ES-I3 (cell line): ENCODE data around the gene R3HDM2.
"Not testable (repeated sequence)": the region's sequence is repeated elsewhere in the genome, so short reads cannot be mapped to it uniquely, and the experiment has no call there.

ENCODE experiments used
- H3K36me3 ChIP-seq: 2 replicates; pipeline ENCODE4 v1.6.1; 2013; ENCODE audit warnings: mild to moderate bottlenecking, low read length, control low read depth, moderate library complexity; ENCODE audit not compliant: insufficient read depth
- H3K4me1 ChIP-seq: 2 replicates; pipeline ENCODE4 v1.6.1; 2013; ENCODE audit warnings: mild to moderate bottlenecking, control low read depth, low read length; ENCODE audit not compliant: insufficient read depth
- H3K9ac ChIP-seq: 2 replicates; pipeline ENCODE4 v1.6.1; 2013; ENCODE audit warnings: low read depth, mild to moderate bottlenecking, low read length, moderate library complexity
- H3K9me3 ChIP-seq: 2 replicates; pipeline ENCODE4 v1.6.1; 2013; ENCODE audit warnings: mild to moderate bottlenecking, low read length, moderate library complexity; ENCODE audit not compliant: control insufficient read depth, insufficient read depth

R3HDM2 gene

DNA sequence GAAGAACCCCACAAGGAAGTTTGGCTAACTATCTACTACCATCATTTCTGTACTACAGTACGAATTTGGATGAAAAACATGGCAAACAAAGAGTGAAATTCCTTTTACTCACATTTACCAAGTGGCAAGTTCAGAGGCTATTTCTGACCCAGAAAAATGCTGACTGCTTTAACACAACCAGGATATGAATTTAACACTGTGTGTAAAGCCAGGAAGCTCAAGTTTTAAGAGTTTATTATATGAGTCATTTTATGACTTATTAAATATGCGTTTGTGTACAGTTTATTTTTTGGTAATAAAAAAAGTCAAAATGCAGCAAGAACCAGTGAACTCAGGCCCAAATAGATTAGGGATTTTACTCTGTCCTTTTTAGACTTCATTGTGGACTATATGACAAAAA is 121.4 kb downstream of the R3HDM2 start:
- Histone ChIP-seq H3K9me3 (no peaks in the 10 kb centered on the region), H3K4me1 (no peaks in the 10 kb centered on the region), H3K36me3 (no peaks in the 10 kb centered on the region), H3K9ac (no peak overlapping the region)

- H3K4me1 ChIP-seq: no peaks in the 10 kb centered on the region; the same call in 1 of the 2 replicates
- H3K9ac ChIP-seq: no peak overlapping the region
- H3K36me3 ChIP-seq: no peaks in the 10 kb centered on the region; the same call in 1 of the 2 replicates
- no peaks in the 10 kb centered on the region for H3K9me3 ChIP-seq
Measured at GRCh38 chr12:57300961-57301584, 129.8 kb downstream of the R3HDM2 start.

DNA sequence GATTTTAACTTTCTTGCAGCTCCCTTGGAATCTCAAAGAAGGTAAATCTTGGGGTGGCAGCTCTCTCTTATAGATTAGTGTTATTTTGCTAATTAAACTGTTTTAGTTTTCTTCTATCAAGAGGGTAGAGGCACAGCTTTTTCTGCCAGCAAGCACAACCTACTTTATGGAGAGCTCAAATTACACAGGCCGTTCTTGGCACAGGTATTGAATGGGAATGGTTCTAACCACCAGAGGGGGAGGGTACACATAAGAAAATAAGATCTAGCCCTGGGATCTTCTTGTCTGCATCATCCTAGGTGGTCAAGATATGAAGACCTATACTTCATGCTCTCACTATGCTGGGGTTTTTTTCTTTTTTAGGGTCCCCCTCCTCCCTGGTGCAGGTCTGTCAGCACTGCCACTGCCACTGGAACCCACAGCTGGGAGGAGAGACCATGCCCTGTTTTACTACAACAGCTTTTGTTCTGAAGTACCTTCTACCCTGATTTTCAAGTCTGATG is 131.3 kb downstream of the R3HDM2 start:
- Histone ChIP-seq H3K9ac (no peak overlapping the region), H3K36me3 (no peaks in the 10 kb centered on the region; the same call in none of the 2 replicates), H3K9me3 (no peaks in the 10 kb centered on the region), H3K4me1 (no peaks in the 10 kb centered on the region; the same call in 1 of the 2 replicates)

GRCh38 chr12:57296291-57296690 is 134.6 kb downstream of the R3HDM2 start:
- Histone ChIP-seq H3K9ac (no peak overlapping the region), H3K36me3 (no peaks in the 10 kb centered on the region; the same call in none of the 2 replicates), H3K4me1 (no peaks in the 10 kb centered on the region; the same call in 1 of the 2 replicates), H3K9me3 (no peaks in the 10 kb centered on the region)

DNA sequence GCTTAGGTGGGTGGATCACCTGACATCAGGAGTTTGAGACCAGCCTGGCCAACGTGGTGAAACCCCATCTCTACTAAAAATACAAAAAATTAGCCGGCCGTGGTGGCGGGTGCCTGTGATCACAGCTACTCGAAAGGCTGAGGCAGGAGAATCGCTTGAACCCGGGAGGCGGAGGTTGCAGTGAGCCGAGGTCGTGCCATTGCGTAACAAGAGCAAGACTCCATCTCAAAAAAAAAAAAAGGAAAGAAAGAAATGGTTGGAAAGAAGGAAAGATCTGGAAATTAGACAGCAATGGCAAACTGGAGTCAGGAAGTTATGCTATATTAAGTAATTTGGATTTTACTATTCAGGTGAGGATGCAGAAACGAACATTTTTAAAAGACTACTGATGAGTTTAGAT is 148.8 kb downstream of the R3HDM2 start:
- H3K4me1 ChIP-seq, H3K36me3 ChIP-seq, H3K9ac ChIP-seq, H3K9me3 ChIP-seq: not testable (repeated sequence)

DNA sequence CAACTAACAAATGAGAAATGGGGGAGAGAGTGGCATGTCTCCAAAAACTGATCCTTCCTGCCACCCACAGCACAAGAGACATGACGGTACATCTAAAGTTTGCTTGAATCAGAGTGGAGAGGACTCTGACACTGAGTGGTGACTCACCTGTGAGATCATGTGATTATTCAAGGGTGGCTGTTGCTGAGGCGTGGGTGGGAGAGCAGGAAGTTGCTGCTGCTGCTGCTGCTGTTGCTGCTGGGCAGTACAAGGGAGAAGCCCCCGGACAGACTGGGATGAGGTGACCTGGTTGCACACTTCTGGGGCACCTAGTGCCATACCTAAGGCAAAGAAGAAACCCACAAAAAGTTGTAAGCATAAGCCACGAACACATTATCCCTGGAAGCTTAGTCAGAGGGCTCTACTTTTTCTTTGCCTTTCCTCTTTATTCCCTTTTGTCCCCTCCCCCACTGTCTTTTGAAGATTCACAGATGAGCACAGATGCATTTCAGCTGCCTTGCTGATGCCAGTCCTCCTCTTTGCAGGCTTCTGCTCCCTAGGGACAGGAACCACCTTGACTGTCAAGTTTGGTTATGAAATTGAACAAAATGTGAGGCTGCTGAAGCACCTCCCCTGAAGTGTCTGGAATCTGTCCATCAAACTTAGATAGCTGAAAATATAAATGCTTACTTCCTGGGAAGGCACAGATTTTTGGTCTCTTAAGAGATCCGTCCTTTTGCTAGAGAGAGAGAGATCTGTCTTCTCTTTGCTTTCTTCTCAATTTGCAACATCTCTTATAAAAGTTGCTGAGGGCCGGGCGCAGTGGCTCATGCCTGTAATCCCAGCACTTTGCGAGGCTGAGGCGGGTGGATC is 150.4 kb downstream of the R3HDM2 start:
- H3K4me1 ChIP-seq: peaks cover 10% of the 10 kb centered on the region; the same call in 1 of the 2 replicates
- H3K36me3 ChIP-seq: no peaks in the 10 kb centered on the region
- H3K9ac ChIP-seq: no peak overlapping the region
- no peaks in the 10 kb centered on the region for H3K9me3 ChIP-seq

- Histone ChIP-seq H3K9me3 (no peaks in the 10 kb centered on the region), H3K9ac (no peak overlapping the region), H3K36me3 (no peaks in the 10 kb centered on the region), H3K4me1 (peaks cover 10% of the 10 kb centered on the region; the same call in 1 of the 2 replicates)
Measured at GRCh38 chr12:57278465-57279381, 152.1 kb downstream of the R3HDM2 start.

GRCh38 chr12:57276935-57277563 is 153.8 kb downstream of the R3HDM2 start:
- peaks cover 10% of the 10 kb centered on the region; the same call in 1 of the 2 replicates for H3K4me1 ChIP-seq
- H3K9ac ChIP-seq: no peak overlapping the region
- H3K36me3 ChIP-seq: no peaks in the 10 kb centered on the region; the same call in 1 of the 2 replicates
- H3K9me3 ChIP-seq: no peaks in the 10 kb centered on the region

- H3K4me1 ChIP-seq, H3K9me3 ChIP-seq, H3K36me3 ChIP-seq, H3K9ac ChIP-seq: not testable (repeated sequence)
Measured at GRCh38 chr12:57276233-57276632, 154.6 kb downstream of the R3HDM2 start.

DNA sequence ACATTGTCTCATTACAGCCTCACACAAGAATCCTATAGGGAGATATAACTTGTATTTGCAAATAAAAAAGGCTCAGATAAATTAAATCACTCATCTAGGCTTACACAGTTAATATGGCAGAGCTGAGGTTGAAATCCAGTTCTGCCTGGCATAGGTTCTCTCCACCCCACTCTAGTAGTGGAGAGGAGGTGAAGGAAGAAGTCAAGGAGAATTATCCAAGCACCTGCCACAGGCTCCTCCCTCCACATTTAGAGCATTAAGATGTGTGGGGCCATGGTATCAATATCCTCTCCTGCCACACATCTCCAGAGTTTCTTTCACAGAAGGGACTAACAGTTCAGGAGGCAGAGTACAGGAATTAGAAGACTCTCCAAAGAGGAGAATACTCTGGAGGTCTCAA is 157.3 kb downstream of the R3HDM2 start:
- H3K9ac ChIP-seq: no peak overlapping the region
- H3K9me3 ChIP-seq: no peaks in the 10 kb centered on the region
- no peaks in the 10 kb centered on the region; the same call in 1 of the 2 replicates for H3K36me3 ChIP-seq
- H3K4me1 ChIP-seq: peaks cover 1% of the 10 kb centered on the region; the same call in 1 of the 2 replicates

DNA sequence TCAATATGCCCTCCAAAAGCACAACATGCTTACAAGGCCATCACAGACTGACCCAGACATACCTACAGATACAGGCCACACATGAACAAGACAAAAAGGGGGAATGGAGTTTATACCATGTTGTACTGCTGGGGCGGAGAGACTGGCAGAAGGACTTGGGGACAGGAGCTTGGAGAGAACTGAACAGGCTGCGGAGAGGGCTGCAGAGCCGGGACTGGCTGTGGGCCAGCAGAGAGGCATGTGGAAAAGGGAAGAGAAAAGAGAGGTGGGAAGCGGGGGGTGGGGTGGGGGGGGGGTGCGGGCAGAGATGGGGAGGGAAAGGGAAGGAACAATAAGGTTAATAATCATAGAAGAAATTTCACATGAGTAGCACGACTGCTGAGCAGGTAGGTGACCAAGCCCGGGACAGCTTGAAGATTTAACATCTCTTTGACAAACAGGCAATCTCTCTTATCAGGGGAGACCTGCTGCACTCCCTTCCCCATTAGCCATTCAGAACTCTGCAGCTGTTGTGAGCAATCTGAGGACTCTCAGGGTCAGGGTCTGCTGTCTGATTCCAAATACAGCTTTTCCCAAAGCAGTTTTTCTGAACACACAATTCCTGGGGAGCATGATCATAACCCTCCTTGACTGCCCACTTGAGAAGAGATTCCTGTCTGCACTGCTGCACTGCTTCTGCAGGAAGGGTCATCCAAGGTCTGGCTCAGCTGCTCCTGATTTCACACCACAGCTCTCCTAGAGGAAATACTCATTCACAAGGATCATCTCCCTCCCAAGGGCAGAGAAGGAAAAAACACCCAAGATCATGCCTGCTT is 158.3 kb downstream of the R3HDM2 start:
- H3K4me1 ChIP-seq: peaks cover 6% of the 10 kb centered on the region; the same call in 1 of the 2 replicates
- H3K36me3 ChIP-seq: peaks cover 4% of the 10 kb centered on the region
- no peaks in the 10 kb centered on the region for H3K9me3 ChIP-seq
- H3K9ac ChIP-seq: no peak overlapping the region

DNA sequence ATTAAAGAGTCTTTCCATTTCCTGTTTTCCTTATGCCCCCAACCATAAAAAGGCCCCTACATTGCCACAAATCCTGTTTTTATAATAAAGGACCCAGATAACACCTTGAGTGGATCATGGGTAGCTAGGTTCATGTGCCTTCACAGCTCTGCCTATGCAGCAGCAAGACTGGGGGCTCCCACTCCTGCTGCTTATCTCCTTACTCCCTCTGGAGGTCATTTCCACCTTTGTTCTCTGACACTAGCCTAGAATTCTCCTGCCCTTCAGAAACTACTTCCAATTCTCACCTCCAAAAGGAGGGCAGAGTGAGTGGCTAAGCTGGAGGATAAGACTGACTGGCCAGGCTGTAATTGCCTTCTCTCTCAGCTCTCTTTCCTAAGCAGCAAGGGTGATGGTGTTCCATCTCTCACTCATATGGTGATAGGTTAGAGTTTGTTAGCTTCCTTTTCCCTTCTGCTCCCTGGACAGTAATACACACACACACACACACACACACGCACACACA is 159.8 kb downstream of the R3HDM2 start:
- peaks cover 6% of the 10 kb centered on the region; the same call in 1 of the 2 replicates for H3K4me1 ChIP-seq
- H3K36me3 ChIP-seq: peaks cover 4% of the 10 kb centered on the region
- H3K9ac ChIP-seq: no peak overlapping the region
- H3K9me3 ChIP-seq: no peaks in the 10 kb centered on the region

GRCh38 chr12:57268264-57268663 is 162.6 kb downstream of the R3HDM2 start:
- H3K9ac ChIP-seq: no peak overlapping the region
- peaks cover 4% of the 10 kb centered on the region for H3K36me3 ChIP-seq
- peaks cover 6% of the 10 kb centered on the region; the same call in 1 of the 2 replicates for H3K4me1 ChIP-seq
- H3K9me3 ChIP-seq: no peaks in the 10 kb centered on the region
